ENCODE data around the gene PRKCE.

The PRKCE gene

DNA sequence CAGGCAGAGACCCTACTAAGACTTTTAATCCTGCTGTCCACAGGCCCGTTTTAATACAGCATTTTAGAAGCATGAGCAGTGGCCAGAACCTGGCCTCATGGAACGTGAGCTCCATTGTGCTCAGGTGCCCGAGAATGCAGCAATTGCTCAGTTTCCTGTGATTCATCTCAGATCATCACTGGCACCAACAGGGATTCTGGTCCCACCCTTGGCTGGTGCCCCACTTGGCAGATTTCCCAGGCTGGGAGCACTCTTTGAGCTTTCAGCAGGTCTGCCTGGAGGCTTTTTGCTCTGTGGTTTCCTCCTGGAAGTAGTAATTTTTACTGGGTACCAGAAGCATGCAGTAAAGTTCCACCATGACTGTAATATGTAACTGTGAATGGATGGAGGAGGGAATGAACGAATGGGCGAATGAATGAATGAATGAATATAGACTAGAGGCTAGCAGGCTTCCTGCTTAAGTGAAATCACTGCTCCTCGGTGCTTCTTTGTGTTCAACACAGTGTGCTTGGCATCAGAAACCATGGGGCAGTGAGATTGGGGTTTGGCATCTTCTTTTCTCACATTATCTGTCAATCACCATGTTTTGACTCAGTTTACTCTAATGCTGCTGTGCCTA is 312.9 kb downstream of the PRKCE start:
- peak; percentile 99 for DNase-seq (ENCODE audit: low read depth)
- TF ChIP-seq, protein P1, sequence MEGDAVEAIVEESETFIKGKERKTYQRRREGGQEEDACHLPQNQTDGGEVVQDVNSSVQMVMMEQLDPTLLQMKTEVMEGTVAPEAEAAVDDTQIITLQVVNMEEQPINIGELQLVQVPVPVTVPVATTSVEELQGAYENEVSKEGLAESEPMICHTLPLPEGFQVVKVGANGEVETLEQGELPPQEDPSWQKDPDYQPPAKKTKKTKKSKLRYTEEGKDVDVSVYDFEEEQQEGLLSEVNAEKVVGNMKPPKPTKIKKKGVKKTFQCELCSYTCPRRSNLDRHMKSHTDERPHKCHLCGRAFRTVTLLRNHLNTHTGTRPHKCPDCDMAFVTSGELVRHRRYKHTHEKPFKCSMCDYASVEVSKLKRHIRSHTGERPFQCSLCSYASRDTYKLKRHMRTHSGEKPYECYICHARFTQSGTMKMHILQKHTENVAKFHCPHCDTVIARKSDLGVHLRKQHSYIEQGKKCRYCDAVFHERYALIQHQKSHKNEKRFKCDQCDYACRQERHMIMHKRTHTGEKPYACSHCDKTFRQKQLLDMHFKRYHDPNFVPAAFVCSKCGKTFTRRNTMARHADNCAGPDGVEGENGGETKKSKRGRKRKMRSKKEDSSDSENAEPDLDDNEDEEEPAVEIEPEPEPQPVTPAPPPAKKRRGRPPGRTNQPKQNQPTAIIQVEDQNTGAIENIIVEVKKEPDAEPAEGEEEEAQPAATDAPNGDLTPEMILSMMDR (IDR thresholded peaks at IDR 0.05; ENCODE audit: insufficient read depth, low read depth, low read length, missing control alignments): no peak
- H3K4me3 ChIP-seq (ENCODE audit: low read length): no peak overlapping the region

DNA sequence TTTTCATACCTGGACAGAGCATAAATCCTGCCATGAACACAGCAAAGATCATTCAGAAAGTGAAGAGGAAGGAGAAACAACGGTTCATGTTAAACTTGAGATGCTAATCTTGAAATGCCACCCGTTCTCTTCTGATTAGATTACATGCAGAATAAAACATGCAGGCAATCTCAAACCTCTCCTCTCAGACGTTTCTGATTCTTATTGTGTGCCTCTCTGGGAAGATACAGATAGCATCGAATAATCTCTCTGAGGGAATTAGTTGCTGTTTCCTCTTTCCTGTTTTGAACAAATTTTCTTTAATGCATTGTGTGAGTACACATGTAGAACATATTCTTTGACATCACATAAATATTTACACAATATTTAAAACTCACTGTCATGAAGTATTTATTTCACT is 313.4 kb downstream of the PRKCE start:
- TF ChIP-seq, protein P1 (IDR thresholded peaks at IDR 0.05; ENCODE audit: insufficient read depth, low read depth, low read length, missing control alignments): no peak
- DNase-seq (ENCODE audit: low read depth): no peak
- no peak overlapping the region for H3K4me3 ChIP-seq (ENCODE audit: low read length)

DNA sequence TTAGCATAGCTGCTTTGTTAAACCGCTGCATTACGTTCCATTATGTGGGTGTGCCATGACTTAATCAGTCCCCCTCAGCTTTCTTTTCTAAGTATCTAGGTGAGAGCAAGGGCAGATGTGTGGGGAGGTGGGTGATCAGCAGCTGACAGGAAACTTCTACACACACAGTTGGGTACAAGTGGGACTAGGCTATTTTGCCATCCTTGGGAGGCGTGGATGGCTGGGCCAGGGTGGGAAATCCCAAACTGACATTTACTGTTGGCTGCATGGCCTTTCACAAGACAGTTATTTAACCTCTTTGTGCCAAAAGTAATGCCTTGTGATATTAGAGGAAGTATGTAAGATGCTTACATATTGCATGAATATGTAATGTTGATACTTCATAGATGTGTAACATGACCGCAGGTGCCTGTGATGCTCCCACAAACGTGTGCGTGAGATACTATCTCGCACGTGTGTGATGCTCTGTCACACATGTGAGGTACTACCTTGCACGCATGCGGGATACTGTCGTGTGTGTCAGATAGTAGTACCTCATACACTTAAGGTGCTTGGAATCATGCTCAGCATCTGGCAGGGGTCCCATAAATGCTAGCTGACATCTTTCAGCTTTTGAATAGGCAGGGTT is 314.5 kb downstream of the PRKCE start:
- TF ChIP-seq, protein P1 (IDR thresholded peaks at IDR 0.05; ENCODE audit: insufficient read depth, low read depth, low read length, missing control alignments): no peak

DNA sequence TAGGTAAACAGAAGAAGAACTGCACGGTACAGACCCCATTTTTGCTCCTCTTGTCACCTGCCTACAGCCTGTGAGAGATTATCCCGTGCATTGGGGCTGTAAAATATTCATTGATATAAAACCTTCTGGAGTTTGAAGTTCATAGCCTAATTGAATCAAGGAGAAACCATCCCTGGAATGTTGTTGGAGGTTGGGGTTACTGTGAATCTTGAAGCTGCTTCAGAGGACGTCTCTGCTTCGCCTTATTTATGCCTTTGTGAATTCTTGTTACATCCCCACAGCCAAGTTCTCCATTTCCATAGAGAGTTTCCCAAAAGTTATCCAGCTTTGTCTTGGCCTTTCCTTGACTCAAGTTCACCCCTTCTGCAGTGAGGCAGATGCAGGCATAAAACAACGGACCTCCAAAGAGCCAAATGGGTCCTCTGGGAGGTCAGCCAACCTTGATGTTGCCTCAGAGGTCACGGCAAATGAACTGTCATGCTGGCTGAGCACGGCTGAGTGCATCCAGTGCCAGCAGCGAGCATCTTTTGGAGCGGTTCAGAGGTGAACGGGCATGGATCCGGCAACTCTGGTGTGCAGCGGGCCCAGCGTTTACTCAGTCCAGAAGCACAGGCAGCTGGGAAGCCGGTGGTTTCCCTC is 317.6 kb downstream of the PRKCE start:
- TF ChIP-seq, protein P1 (IDR thresholded peaks at IDR 0.05; ENCODE audit: insufficient read depth, low read depth, low read length, missing control alignments): no peak
- H3K4me3 ChIP-seq (ENCODE audit: low read length): no peak overlapping the region
- no peak for DNase-seq (ENCODE audit: low read depth)

More for the DNA sequence above, 314.5 kb downstream of the PRKCE start:
- H3K4me3 ChIP-seq (ENCODE audit: low read length): no peak overlapping the region
- no peak for DNase-seq (ENCODE audit: low read depth)

DNA sequence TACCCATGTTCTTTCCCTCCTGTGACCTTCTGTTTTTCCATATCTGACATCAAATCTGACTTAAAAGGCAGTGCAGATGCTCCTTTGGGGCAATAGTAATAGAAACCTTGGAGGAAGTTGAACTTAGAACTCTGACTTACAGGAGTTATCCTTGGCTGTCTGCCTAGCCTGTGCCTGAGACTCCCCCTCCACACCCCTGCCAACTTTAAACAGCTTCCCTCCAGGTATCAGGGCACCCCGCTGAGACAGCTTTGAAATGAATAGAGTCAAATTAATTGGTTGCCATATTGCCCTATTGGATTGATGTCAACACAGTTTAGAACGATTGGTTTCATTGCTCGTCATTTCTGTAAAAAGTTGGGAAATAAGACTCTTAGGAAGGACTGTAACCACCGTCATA is 322.0 kb downstream of the PRKCE start:
- TF ChIP-seq, protein P1 (IDR thresholded peaks at IDR 0.05; ENCODE audit: insufficient read depth, low read depth, low read length, missing control alignments): no peak
- DNase-seq (ENCODE audit: low read depth): no peak
- H3K4me3 ChIP-seq (ENCODE audit: low read length): no peak overlapping the region

DNA sequence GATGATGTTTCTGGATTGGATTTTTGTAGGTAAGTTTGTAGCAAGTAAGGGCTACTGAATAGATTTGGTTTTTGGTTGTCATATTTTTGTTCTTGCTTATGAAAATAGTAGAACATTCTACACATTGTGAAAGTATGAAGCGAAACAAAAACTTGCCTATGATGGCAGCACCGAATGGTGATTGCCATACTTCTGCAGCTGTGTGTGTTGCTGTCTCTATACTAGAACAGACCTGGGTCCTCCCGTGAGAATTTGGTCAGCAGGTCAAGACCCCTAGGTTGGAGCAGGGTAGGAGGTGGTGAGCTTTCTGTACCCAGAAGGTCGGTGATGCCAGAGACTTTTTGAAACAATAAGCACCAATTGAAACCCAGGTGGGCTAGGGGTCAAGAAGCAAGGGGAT is 322.6 kb downstream of the PRKCE start:
- H3K4me3 ChIP-seq (ENCODE audit: low read length): no peak overlapping the region

More for the DNA sequence above, 322.6 kb downstream of the PRKCE start:
- TF ChIP-seq, protein P1 (IDR thresholded peaks at IDR 0.05; ENCODE audit: insufficient read depth, low read depth, low read length, missing control alignments): no peak
- DNase-seq (ENCODE audit: low read depth): no peak
